ENCODE data around the gene PRDM16. TPM values are rescaled to one million over a fixed set of nuclear protein-coding genes. Genes with fewer than 3 reads are reported as not detected.

PRDM16 gene
- total RNA-seq, 1 donor = 6.5 TPM

DNA sequence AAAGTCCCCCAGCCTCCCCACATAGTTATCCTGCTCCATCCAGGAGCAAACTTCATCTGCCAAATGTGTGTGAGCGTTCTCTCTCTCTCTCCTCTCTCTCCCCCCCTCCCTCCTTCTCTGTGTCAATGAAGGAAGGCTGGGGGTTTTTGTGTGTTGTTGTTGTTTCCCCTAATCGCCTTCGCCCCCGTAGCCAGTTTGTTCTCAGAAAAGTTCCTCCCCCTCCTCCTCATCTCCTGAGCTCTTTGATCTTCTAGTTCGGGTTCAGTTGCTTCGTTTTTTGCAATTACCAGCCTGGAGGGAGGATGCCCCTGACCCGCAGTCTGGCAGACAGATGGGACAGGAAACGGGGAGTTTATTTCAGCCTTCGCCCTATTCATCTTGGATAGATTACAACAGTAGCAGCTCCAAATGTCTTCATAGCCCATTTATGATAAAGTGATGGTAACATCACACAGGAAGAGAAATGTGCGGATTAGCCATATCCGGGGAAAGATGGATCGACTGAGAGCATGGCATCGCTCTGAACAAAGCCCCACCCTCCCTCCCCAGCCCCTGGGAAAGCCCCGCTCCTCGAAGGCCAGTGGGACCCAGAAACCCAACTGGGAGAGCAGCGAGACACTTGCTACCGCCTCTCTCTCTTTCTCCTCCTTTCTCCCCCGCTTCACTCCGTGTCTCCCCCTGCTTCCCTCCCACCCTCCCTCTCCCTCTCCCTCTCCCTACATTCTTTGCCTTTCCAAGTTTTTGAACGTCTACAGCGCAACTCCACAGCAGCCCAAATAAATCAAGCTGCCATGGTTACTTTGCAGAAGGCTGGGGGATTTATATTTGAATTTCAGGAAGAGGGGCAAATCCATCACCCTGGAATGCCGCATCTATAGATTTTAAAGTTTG lies 245.7 kb downstream of the PRDM16 start:
- H4K20me1 ChIP-seq (ENCODE audit: insufficient read depth, low read length) = no peaks in the 10 kb centered on the region
- no peaks in the 10 kb centered on the region for H3K36me3 ChIP-seq (ENCODE audit: insufficient read depth, low read length)
- H3K4me2 ChIP-seq (ENCODE audit: insufficient read depth, low read length) = peak overlapping the region; percentile 64
- H3K79me2 ChIP-seq (ENCODE audit: insufficient read depth, low read length) = no peaks in the 10 kb centered on the region
- peaks cover 27% of the 10 kb centered on the region for H3K4me1 ChIP-seq (ENCODE audit: insufficient read depth, low read length)
- H3K27ac ChIP-seq (ENCODE audit: low read depth, low read length) = peak overlapping the region; percentile 100
- no peaks in the 10 kb centered on the region for H3K27me3 ChIP-seq (ENCODE audit: insufficient read depth, low read length)
- TF ChIP-seq, protein P1, sequence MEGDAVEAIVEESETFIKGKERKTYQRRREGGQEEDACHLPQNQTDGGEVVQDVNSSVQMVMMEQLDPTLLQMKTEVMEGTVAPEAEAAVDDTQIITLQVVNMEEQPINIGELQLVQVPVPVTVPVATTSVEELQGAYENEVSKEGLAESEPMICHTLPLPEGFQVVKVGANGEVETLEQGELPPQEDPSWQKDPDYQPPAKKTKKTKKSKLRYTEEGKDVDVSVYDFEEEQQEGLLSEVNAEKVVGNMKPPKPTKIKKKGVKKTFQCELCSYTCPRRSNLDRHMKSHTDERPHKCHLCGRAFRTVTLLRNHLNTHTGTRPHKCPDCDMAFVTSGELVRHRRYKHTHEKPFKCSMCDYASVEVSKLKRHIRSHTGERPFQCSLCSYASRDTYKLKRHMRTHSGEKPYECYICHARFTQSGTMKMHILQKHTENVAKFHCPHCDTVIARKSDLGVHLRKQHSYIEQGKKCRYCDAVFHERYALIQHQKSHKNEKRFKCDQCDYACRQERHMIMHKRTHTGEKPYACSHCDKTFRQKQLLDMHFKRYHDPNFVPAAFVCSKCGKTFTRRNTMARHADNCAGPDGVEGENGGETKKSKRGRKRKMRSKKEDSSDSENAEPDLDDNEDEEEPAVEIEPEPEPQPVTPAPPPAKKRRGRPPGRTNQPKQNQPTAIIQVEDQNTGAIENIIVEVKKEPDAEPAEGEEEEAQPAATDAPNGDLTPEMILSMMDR (IDR thresholded peaks at IDR 0.05; ENCODE audit: extremely low read depth, low read depth, low read length) = no peak
- H2AFZ ChIP-seq (ENCODE audit: low read length) = peak overlapping the region; percentile 55
- peak; percentile 84 for DNase-seq (ENCODE audit: insufficient read length, low spot score, missing footprints)
- no peaks in the 10 kb centered on the region for H3K9me3 ChIP-seq (ENCODE audit: low read depth, low read length)
- no peak overlapping the region for H3K4me3 ChIP-seq (ENCODE audit: insufficient read depth, low read length)

DNA sequence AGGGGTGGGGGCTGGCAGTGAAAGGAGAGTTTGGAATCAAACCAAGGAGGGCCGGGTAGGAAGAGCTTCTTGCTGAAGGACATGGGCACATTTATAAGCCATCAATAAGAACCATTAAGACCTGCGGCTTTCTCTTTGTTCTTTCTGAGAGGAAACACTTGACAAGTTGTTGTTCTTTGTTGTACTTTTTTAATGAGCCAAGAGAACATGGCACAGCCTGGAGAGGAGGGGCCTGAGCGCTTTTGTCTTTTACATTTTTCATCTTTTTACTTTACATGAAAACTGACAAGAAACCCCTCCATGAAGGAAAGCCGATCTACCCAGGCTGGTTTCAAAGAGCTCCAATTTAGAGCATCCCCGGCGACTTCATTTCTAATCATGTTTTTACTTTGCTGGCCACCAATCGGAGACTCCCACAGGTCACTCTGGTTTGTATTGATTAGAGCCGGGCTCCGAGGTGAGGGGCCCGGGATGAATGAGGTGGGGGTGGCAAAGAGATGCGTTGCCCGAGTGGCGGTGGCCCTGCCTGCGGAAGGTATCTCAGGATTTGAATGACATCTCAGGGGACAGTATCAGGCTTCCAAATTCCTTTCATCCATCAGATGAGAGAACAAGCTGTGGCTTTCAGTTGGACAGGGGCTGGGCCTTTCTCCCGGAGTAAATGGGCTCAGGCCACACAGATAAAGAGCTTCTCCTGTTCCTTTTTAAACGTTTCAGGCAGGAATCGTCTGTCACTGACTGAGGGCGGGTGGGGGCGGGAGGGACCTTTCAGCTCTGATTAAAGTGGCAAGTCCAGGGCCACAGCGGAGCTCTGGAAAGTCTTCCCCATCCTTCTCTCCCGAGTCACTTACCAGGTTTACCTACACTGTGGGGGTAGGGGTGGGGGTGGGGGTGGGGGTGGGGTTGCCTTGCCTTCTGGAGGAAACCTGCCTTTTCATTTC lies 246.7 kb downstream of the PRDM16 start:
- Histone ChIP-seq H3K9me3 (ENCODE audit: low read depth, low read length) (no peaks in the 10 kb centered on the region), H3K4me1 (ENCODE audit: insufficient read depth, low read length) (peaks cover 31% of the 10 kb centered on the region), H3K36me3 (ENCODE audit: insufficient read depth, low read length) (no peaks in the 10 kb centered on the region), H3K27ac (ENCODE audit: low read depth, low read length) (no peak overlapping the region), H4K20me1 (ENCODE audit: insufficient read depth, low read length) (peaks cover under 1% of the 10 kb centered on the region), H2AFZ (ENCODE audit: low read length) (no peak overlapping the region), H3K4me3 (ENCODE audit: insufficient read depth, low read length) (no peak overlapping the region), H3K27me3 (ENCODE audit: insufficient read depth, low read length) (no peaks in the 10 kb centered on the region), H3K4me2 (ENCODE audit: insufficient read depth, low read length) (no peak overlapping the region), H3K79me2 (ENCODE audit: insufficient read depth, low read length) (no peaks in the 10 kb centered on the region)
- no peak for DNase-seq (ENCODE audit: insufficient read length, low spot score, missing footprints)
- TF ChIP-seq, protein P1 (IDR thresholded peaks at IDR 0.05; ENCODE audit: extremely low read depth, low read depth, low read length) = no peak

DNA sequence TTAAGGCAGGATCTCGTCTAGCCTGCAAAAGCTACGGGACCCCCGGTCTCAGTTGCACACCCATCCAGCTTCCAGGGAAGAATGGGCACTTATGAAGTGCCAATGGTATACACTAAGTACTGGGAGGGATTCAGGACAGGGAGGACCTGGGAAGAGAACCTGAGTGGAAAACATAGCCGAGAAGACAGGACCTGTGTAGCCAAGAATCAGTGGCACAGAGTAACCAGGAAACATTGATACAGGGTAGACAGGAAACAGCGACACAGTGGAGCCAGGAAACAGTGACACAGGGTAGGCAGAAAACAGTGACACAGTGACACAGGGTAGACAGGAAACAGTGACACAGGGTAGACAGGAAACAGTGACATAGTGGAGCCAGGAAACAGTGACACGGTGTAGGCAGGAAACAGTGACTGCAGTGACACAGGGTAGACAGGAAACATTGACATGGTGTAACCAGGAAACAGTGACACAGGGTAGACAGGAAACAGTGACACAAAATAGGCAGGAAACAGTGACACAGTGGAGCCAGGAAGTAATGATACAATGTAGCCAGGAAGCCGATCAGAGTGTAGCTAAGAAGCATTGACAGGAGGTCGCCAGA lies 247.4 kb downstream of the PRDM16 start:
- H3K27me3 ChIP-seq (ENCODE audit: insufficient read depth, low read length) = no peaks in the 10 kb centered on the region
- no peak for DNase-seq (ENCODE audit: insufficient read length, low spot score, missing footprints)
- no peaks in the 10 kb centered on the region for H3K79me2 ChIP-seq (ENCODE audit: insufficient read depth, low read length)
- H2AFZ ChIP-seq (ENCODE audit: low read length) = no peak overlapping the region
- H3K4me2 ChIP-seq (ENCODE audit: insufficient read depth, low read length) = no peak overlapping the region
- no peak overlapping the region for H3K4me3 ChIP-seq (ENCODE audit: insufficient read depth, low read length)
- TF ChIP-seq, protein P1 (IDR thresholded peaks at IDR 0.05; ENCODE audit: extremely low read depth, low read depth, low read length) = no peak
- H3K4me1 ChIP-seq (ENCODE audit: insufficient read depth, low read length) = peaks cover 37% of the 10 kb centered on the region
- H3K9me3 ChIP-seq (ENCODE audit: low read depth, low read length) = no peaks in the 10 kb centered on the region
- H3K27ac ChIP-seq (ENCODE audit: low read depth, low read length) = no peak overlapping the region
- peaks cover 4% of the 10 kb centered on the region for H4K20me1 ChIP-seq (ENCODE audit: insufficient read depth, low read length)
- no peaks in the 10 kb centered on the region for H3K36me3 ChIP-seq (ENCODE audit: insufficient read depth, low read length)

Measured in osteoblast (primary cell).